Measurements from ENCODE around the gene MEGF11. TPM values are rescaled to one million over a fixed set of nuclear protein-coding genes. Genes with fewer than 3 reads are reported as not detected.

MEGF11 gene
- total RNA-seq, 1 experiment from 2014 or later: 1.2 TPM

GRCh38 chr15:66065325-66065724 is 188.2 kb downstream of the MEGF11 start:
- H3K9me3 Mint-ChIP-seq: no peaks in the 10 kb centered on the region
- H2BK5ac ChIP-seq (ENCODE audit: insufficient read length, low read length): no peak overlapping the region
- no peak overlapping the region for H3K9ac ChIP-seq (ENCODE audit: extremely low read depth, insufficient read length, low read length)
- H3K27me3 Mint-ChIP-seq (ENCODE audit: low read depth): peaks cover 4% of the 10 kb centered on the region; the same call in 1 of the 2 replicates
- peak overlapping the region; percentile 54 for H3K18ac ChIP-seq (ENCODE audit: insufficient read length, low read depth, low read length)
- no peaks in the 10 kb centered on the region for H3K79me1 ChIP-seq (ENCODE audit: insufficient read depth, low read depth, low read length, poor library complexity, severe bottlenecking)
- H3K4ac ChIP-seq (ENCODE audit: low read depth, low read length): no peak overlapping the region
- no peak overlapping the region for H2BK120ac ChIP-seq (ENCODE audit: low read depth, low read length, poor library complexity, severe bottlenecking)
- DNase-seq: no peak
- WGBS (ENCODE audit: extremely low coverage, insufficient read length, low lambda C conversion rate): no CpG with 5 or more reads among the region's 6 CpGs
- peaks cover 7% of the 10 kb centered on the region; the same call in 1 of the 2 replicates for H3K4me1 ChIP-seq (ENCODE audit: insufficient read depth, low read length)
- no peak overlapping the region for H4K91ac ChIP-seq (ENCODE audit: insufficient read length, low read depth, low read length)
- no peak overlapping the region for H3K14ac ChIP-seq (ENCODE audit: insufficient read depth, low read length)
- no peak overlapping the region for H3K23ac ChIP-seq (ENCODE audit: insufficient read length, low read depth, low read length)
- no peak overlapping the region for H3K27ac Mint-ChIP-seq
- H3K4me1 Mint-ChIP-seq: peaks cover 46 to 51% of the 10 kb centered on the region in 2 experiments
- no peak overlapping the region for H3K4me3 Mint-ChIP-seq
- no peak overlapping the region for H3K56ac ChIP-seq (ENCODE audit: insufficient read length, low read depth, low read length)
- H3K23me2 ChIP-seq (ENCODE audit: insufficient read length, low read depth, low read length, poor library complexity, severe bottlenecking): no peaks in the 10 kb centered on the region
- H2BK12ac ChIP-seq (ENCODE audit: insufficient read length, low read depth, low read length): no peak overlapping the region
- H3K27ac ChIP-seq (ENCODE audit: insufficient read length, low read depth, low read length): no peak overlapping the region
- H3K36me3 Mint-ChIP-seq (ENCODE audit: insufficient read depth in 1 of 3, low read depth in 3 of 3): peaks cover 0 to 8% (median 0%) of the 10 kb centered on the region in 3 experiments; a peak in 2 of 7 replicates
- H2AK5ac ChIP-seq (ENCODE audit: insufficient read length, low read length): no peak overlapping the region
- no peaks in the 10 kb centered on the region for H3K79me2 ChIP-seq (ENCODE audit: insufficient read depth, low read length)
- H3K4me2 ChIP-seq (ENCODE audit: insufficient read depth, insufficient read length, low read length): no peak overlapping the region
- no peaks in the 10 kb centered on the region for H3K9me3 ChIP-seq (ENCODE audit: control insufficient read depth, low read depth, low read length)
- no peak overlapping the region for H4K5ac ChIP-seq (ENCODE audit: insufficient read length, low read depth, low read length)
- H2AFZ ChIP-seq (ENCODE audit: low read length): no peak overlapping the region
- TF ChIP-seq CTCF (conservative IDR thresholded peaks at IDR 0.05): no peak
- H3T11ph ChIP-seq (ENCODE audit: low read length): no peak overlapping the region
- H2BK15ac ChIP-seq (ENCODE audit: low read depth, low read length): no peak overlapping the region
- H4K20me1 ChIP-seq (ENCODE audit: control insufficient read depth, insufficient read depth, insufficient read length): no peaks in the 10 kb centered on the region
- no peak overlapping the region for H2BK20ac ChIP-seq (ENCODE audit: low read depth, low read length, poor library complexity, severe bottlenecking)
- H4K8ac ChIP-seq (replicated peaks; ENCODE audit: insufficient read length, low read depth, low read length): no peak overlapping the region
- no peaks in the 10 kb centered on the region for H3K27me3 ChIP-seq (ENCODE audit: insufficient read depth, low read length)
